Activated CD8-positive, alpha-beta memory T cell treated with anti-CD3 and anti-CD28 coated beads, Interleukin-2, amount 50 U/mL, for 4 hours (primary cell): Measurements from ENCODE around the gene DNAJC30.
"Not testable (repeated sequence)": the region's sequence is repeated elsewhere in the genome, so short reads cannot be mapped to it uniquely, and the experiment has no call there.

Experiments used
- DNase-seq: peaks from one replicate; pipeline ENCODE4 v3.0.0-alpha.2; 2020

Gene DNAJC30

DNA sequence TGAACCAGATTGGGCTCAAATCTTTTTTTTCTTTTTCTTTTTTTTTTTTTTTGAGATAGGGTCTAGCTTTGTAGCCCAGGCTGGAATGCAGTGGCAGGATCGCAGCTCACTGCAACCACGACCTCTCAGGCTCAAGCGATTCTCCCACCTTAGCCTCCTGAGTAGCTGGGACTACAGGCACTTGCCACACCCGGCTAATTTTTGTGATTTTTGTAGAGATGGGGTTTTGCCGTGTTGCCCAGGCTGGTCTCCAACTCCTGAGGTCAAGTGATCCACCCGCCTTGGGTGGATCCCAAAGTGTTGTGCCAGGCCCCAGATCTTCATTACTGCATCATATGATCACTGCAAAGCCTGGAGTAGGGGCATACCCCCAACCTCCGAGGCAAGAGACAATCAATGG lies 2.8 kb downstream of the DNAJC30 start:
- DNase-seq: no peak

DNA sequence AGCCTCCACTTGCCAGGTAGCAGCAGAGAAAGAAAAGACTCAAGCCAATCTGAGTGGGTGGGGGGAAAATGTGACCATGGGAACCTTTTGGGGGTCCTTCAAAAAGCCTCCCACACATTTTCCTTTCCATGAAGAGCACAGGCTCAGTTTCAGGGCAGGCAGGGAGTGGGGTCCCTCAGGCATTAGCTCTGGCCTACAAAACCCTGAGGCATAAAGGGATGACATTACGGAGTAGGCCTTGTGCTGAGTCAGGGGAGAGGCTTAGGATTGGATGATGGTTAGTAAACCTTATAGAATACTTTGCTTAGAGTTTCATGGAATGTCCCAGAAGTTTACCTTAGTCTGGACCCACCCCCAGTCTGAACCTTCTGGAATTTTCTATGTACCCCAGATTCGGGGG lies 3.5 kb downstream of the DNAJC30 start:
- DNase-seq: no peak

DNA sequence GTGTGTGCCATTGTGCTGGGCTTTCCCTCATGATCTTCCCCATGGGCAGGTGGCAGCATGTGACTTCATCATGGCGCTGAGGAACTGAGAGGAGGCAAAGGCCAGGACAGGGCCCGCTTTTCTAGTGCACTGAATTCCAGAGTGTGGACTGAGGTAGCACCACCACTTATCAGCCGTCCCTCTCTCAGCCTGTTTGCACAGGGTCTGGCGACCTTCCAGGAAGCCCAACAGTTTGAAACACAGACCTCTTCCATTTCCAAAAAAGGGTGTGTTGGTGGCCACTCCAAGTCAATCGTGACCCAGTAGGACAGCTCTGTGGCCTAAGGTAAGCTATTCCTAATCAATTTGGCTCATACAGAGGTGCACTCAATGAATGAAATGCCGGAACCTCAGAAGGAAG lies 4.4 kb downstream of the DNAJC30 start:
- no peak for DNase-seq

DNA sequence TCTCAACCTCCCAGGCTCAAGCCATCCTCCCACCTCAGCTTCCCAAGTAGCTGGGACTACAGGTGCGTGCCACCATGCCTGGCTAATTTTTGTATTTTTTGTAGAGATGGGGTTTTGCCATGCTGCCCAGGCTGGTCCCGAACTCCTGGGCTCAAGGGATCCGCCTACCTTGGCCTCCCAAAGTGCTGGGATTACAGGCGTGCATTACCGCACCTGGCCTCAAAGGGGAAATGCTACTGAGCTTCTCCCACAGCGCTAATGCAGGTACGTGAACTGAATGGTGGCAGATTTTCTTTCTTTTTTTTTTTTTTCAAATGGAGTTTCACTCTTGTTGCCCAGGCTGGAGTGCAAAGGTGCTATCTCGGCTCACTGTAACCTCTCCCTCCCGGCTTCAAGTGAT lies 7.2 kb downstream of the DNAJC30 start:
- DNase-seq: not testable (repeated sequence)

DNA sequence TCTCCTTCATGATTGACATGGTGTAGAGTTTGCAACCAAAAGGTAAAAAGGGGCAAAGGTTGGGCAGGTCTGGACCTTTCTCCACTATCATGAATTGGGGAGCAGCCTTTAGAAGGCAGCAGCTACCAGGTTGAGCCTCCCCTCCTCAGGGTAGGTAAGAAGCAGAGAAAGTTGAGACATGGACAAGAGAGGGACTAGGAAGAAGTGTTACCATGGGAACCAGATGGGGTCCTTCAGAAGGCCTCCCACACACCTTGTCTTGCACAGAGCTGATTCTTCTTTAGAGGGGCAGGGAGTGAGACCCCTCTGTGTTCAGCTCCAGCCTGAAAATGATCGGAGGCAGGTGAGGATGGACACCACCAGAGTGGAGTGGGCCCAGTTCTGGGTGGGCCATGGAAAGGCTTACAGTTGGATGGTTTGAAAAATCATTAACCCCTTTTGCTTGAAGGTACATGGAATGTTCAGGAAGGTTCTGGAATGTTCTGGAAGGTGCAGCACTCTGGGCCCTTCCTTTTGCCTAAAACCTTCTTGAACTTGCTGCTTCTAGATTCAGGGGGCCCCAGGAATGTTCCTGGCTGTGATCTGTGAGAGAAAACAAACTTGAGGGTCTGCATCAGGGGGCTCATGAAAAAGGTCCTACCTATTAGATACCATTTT lies 8.7 kb downstream of the DNAJC30 start:
- no peak for DNase-seq

DNA sequence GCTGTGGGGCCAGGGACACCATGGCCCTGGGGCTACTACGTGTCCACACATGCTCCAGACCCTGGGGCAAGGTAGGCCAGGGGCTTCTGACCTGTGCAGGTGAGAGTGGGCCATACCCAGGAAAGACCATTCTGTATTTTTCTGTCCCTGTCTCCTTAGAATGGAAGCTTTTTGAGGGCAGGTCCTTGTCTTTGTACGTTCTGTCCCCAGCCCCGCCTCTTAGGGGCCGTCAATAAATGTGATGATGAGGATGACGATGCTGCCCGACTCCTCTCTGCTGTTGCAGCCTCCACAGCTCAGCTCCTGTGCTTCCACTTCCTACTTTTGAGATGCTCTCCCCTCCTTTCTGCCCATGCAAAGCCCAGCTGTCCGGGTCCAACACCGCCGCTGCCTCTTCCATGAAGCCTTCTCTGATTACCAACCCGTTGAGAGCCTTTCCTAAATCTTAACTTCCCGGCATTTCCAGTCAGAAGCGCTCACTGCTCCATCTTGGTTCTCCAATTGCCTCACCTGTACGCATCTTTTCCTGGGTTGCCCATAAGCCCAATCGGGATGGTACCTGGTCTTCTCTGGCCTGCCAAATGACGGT lies 11.3 kb downstream of the DNAJC30 start:
- DNase-seq: no peak

DNA sequence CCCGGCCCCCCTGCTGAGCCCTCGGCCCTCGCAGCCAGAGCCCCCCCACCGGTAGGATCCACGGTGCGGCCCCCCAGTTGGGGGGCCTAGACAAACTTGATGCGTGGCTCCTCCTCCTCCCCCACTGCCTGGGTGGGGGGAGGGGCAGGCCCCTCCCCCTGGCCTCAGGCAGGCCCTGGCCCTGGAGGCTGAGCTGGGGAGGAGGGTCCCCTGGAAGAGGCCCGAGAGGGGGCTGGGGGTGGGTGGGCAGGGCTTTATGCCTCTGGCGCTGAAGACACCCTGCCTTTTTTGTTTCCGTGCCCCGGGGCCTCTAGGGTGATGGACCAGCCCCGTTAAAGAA lies 12.0 kb downstream of the DNAJC30 start:
- DNase-seq: no peak

DNA sequence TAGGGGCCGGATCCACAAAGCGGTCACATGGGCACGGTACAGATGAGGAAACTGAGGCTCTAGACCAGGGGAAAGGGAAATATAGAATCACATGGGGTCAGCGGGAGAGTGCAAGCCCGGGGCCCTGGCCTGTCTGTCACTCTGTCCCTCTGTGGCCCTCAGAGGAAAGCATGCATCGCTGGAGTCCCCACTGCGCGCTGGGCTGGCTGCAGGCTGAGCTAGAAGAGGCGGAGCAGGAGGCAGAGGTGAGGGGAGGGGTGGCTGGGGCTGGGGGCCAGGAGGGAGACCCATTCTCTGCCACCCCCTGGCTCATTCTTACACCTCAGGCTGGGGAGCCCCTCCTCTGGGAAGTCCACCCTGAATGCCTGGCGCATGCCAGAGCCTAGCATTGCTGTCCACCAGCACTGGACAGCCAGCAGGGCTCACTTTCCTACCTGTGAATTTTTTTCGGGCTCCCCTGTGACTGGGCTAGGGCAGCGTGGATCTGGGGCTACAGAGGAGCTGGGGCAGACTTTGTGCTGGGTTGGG lies 13.3 kb downstream of the DNAJC30 start:
- DNase-seq: no peak

DNA sequence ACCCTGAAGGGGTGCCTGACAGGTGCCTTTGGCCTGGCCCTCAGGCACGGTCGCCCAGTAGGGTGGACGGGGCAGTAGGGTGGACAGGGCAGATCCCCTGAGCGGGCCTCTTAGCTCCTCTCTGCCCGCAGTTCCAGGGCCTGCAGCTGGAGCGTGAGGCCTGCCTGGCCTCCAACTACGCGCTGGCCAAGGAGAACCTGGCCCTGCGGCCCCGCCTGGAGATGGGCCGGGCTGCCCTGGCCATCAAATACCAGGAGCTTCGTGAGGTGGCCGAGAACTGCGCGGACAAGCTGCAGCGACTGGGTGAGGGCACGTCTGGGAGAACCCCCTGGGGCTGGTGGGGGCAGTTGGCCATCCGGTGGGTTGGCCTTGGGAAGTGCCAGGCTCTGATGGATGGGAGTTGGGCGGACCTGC lies 14.0 kb downstream of the DNAJC30 start:
- no peak for DNase-seq

DNA sequence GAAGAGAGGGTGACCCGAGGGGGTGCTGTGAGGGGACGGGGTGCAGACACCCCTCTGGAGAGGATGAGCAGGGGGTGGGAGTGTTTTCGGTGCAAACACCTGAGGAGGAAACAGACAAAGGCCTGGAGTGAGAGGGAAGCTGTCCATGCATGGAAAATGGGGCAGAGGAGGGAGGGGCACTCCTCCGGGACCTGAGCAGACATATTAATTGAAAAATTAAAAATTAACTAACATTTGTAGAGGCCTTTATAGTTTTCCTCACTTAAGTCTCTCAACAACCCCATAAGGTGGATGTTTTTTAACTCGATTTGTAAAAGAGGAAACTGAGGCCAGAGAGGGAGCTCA lies 14.4 kb downstream of the DNAJC30 start:
- no peak for DNase-seq

DNA sequence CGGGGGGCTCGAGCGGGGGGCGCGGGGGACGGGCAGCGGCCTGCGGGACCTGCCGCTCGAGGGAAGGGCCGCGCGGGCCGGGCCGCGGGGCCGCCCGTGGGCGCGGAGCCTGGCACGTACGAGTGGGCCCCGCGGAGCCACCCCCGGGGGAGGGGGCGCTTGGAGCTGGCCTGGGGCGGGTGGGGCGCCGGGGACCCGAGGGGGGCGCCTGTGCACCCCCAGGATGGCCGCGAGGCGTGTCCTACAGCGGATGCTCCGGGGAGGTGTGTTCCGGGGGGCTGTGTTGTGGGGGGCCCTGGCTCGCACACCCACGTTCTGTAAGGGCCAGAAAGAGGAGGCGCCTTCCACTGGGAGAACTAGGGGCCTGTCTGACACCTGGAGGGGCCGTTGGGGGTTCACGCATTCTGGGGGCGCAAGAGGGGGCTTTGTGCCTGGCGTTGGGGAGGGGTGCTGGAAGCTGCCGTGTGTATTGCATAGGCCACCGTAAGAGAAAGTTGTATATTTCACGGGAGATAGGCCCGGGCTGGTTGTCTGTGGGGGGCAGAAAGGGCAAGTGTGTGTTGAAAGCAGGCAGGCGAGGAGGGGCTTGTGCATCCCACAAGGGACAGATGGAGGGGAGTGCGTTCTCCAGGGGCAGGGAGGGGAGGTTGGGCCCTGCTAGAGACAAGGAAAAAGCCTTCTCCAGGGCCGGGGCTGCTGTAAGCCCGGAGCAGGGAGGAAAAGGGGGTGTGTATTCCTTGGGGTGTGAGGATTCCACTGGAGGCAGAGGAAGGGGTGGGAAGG lies 15.0 kb downstream of the DNAJC30 start:
- DNase-seq: no peak

DNA sequence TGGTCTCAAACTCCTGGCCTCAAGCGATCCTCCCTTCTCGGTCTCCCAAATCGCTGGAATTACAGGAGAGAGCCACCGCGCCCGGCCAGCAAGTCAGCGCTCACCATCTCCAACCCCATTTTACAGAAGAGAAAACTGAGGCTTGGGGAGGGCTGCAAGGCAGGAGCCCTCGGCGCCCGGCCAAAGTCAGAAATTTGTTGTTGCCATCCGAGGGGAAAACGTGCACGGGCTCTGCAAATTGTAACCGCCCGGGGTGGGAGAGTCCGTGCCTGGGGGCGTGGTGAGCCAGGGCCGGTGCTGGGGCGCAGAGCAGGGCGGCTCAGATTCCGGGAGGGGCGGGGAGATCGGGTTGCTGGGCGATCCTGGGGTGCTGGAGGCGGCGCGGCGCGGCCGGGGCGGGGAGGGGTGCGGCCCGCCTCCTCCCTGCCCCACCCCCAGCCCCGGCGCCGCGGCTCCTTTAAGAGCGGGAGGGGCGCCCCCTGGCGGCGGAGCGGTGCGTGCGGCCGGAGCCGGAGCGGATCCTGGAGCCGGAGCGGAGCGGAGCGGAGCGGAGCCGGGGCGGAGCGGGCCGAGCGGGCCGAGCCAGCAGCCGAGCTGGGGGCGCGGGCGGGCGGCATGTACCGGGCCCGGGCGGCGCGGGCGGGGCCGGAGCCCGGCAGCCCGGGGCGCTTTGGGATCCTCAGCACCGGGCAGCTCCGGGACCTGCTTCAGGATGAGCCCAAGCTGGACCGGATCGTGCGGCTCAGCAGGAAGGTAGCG lies 15.7 kb downstream of the DNAJC30 start, which contains the start of gene VPS37D:
TSS of gene VPS37D (plus strand) at position 488 of the 759 bp plus-strand sequence. CDS start at position 616, 128 bp downstream.
- DNase-seq: peak; percentile 94

DNA sequence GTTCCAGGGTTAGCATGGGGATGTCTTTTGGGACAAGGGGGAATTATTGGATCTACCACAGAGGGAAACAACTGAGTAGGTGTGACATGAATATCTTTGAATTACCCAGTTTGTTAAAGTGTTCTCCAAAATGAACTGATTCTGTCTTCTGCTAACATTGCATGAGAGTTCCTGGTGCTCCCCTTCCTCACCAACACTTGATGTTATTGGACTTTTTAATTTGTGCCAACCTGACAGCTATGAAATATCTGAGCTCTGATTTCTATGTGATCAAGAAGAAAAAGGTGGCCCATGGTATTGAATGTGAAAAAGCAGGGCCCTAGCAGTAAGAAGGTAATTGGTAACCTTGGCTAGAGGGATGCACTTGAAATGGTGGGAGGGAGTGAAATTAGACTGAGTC lies 20.2 kb downstream of the DNAJC30 start:
- DNase-seq: no peak

DNA sequence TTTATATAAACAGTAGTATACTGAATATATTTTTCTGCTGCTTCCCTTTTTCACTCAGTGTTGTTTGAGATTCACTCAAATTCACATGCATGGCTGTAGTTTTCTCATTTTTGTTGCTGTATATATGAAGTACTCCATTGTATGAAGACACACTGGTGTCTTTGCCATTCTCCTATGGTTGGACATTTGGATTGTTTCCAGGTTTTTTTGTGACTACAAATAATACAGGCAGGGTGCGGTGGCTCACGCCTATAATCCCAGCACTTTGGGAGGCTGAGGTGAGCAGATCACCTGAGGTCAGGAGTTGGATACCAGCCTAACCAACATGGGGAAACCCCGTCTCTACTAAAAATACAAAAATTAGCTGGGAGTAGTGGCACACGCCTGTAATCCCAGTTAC lies 22.7 kb downstream of the DNAJC30 start:
- not testable (repeated sequence) for DNase-seq

DNA sequence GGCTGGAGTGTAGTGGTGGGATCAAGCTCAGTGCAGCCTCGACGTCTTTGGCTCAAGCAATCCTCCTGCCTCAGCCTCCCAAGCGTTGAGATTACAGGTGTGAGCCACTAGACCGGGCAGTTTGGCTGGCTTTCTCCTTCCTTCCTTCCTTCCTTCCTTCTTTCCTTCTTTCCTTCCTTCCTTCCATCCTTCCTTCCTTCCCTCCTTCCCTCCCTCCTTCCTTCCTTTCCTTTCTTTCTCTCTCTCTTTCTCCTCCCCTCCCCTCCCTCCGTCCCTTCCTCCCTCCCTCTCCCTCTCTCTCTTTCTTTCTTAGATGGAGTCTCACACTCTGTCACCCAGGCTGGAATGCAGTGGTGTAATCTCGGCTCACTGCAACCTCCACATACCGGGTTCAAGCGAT lies 23.3 kb downstream of the DNAJC30 start:
- no peak for DNase-seq

DNA sequence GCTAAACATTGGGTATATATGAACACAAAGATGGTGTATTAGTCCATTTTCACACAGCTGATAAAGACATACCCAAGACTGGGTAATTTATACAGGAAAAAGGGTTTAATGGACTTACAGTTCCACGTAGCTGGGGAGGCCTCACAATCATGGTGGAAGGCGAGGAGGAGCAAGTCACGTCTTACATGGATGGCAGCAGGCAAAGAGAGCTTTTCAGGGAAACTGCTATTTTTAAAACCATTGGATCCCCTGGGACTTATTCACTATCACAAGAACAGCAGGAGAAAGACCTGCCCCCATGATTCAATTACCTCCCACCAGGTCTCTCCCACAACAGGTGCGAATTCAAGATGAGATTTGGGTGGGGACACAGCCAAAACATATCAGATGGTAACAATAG lies 27.9 kb downstream of the DNAJC30 start:
- not testable (repeated sequence) for DNase-seq

DNA sequence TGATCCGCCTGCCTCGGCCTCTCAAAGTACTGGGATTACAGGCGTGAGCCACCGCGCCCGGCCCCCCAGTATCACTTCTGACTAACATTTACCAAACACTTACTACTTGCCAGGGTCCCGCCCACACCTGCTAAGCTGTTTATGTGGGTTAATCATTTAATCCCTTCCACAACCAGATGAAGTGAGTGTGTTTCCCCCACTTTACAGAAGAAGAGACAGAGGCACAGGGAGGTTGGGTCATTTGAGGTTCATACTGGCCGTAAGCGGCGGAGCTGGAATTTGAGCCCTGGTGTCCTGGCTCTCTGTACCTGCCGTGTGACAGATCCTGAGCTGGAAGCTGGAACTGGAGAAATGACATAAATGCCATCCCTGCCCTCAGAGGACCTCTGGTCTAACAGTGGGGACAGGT lies 30.7 kb downstream of the DNAJC30 start:
- no peak for DNase-seq

DNA sequence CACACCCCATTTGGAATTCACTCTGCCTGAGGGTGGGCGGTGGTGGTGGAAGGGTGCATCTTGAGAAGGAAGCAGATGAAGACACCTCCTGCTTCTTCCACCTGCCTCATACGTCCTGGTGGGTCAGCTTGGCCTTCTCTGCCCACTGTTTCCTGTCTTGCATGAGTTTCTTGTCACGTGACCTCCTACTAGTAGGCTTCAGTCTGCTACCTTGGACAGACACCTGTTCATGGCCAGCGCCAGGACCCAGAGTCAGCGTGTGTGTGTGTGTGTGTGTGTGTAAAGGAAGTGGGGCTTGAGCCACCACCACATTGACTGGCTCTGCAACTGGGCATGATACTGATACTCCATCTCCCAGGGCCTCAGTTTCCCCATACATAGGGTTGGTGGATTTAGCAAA lies 32.7 kb downstream of the DNAJC30 start:
- no peak for DNase-seq

DNA sequence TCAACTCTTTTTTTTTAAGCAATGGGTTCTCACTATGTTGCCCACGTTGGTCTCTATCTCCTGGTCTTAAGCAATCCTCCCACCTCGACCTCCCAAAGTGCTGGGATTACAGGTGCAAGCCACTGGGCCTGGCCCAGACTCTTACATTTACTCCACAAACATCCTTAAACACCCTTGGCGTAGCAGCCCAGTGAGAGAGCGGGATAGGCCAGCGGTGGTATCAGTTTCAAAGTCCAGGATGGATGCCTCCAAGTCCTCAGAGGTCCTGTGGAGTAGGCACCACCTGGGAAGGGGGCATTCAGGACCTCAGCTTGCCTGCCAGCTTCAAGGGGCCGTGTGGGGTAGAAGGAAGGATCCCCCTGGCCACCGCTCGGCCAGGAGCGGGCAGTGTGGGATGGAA lies 33.7 kb downstream of the DNAJC30 start:
- DNase-seq: no peak

DNA sequence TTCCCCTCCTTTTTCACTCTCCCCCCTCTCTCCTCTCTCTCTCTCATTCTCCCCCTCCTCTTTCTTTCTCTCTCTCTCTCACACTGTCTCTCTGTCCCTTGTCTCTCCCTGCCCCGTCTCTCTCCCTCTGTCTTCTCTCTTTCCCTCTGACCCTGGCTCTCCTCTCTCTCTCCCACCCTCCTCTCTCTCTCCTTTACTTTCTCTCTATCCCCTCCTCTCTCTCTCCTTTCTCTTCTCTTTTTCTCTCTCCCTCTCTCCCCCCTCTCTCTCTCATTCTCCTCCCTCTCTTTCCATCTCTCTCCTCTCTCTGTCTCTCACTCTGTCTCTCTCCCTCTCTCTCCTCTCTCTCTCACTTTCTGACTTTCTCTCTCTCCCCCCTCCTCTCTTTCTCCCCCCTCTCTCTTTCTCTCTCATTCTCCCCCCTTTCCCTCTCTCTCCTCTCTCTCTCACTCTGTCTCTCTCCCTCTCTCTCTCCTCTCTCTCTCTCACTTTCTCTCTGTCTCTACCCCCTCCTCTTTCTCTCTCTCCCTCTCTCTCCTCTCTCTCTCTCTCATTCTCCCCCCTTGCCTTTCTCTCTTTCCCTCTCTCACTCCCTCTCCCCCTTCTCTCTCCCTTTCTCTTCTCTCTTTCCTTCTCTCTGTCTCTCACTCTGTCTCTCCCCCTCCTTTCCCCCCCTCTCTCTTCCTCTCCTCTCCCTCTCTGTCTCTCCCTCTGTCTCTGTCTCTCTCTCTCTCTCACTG lies 34.5 kb downstream of the DNAJC30 start:
- no peak for DNase-seq

DNA sequence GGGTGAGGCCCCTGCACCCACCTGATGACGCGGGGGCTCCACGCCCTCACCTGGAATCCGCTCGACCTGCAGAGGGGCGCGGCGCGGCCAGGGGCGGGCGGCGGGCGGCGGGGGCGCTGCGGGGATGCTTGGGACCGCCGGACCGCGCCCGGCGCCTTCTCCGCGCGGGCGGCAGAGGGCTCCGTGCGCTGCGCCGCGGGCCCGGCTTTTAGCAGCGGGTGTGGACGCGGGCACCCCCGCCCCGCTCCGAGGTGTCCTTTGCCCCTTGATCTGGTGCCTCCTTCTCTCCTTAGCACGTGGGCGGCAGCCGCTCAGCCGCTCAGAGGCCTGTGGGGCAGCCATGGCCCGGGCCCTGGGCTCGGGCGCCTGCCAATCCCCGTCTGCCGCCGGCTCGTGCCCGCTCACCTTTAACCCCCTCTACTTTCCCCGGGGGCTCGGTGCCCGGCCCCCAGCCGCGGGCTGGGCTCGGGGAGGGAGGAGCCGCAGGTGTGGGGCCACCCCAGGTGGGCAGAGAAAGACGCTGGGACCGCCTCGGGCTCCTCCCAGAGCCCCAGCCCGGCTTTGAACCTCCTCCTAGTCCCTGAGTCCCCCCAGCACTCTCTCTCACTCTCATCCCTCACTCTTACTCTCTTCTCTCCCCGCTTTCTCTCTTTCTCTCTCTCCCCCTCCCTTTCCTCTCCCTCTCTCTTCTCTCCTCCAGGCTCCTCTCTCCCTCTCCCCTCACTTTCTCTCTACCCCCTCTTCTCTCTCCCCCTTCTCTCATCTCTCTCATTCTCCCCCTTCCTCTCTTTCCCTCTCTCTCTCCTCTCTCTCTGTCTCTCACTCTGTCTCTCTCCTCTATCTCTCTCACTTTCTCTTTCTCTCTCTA lies 35.3 kb downstream of the DNAJC30 start:
- peak; percentile 40 for DNase-seq
